Measurements from ENCODE around the gene AP1S3. TPM values are rescaled to one million over a fixed set of nuclear protein-coding genes. Genes with fewer than 3 reads are reported as not detected.

Gene AP1S3
- total and polyA plus RNA-seq, 2 of the 4 experiments (the other 2 are of a cell fraction): 2.5 to 4.1 TPM

DNA sequence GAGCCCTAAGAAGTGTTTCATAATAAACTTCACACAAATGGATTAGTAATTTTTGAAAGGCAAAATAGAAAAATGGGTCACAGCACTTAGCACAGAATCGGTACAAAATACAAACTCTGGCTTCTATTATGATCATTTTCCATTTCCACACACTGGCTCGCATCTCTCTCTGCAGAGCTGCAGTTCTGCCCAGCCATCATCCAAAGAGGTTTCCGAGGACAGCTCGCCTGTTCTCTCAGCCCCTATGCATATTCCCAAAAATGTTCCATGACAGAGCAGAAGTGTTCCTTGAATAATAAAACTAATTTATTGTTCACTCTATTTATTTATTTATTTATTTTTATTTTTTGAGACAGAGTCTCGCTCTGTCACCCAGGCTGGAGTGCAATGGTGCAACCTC lies 115.6 kb downstream of the AP1S3 start:
- Histone ChIP-seq H3K18ac (ENCODE audit: low read depth, low read length) (no peak overlapping the region), H2BK120ac (ENCODE audit: low read depth, low read length) (no peak overlapping the region), H3K4me2 (ENCODE audit: low read depth, low read length) (no peak overlapping the region), H2AK9ac (replicated peaks; ENCODE audit: low read depth, low read length, poor library complexity) (no peak overlapping the region), H2AFZ (replicated peaks; ENCODE audit: low read length, poor library complexity) (no peak overlapping the region), H3K4me1 (ENCODE audit: control insufficient read depth, insufficient read depth, low read length) (peaks cover 14% of the 10 kb centered on the region), H3K4ac (ENCODE audit: low read depth, low read length) (no peak overlapping the region), H3K9me3 (ENCODE audit: control insufficient read depth, insufficient read depth, low read length) (peaks cover 7% of the 10 kb centered on the region), H3K27ac (ENCODE audit: insufficient read depth, low read length) (no peak overlapping the region), H4K5ac (ENCODE audit: low read depth, low read length) (no peak overlapping the region), H3K36me3 (ENCODE audit: control insufficient read depth, insufficient read depth, low read length) (no peaks in the 10 kb centered on the region), H3K23ac (ENCODE audit: low read depth, low read length) (no peak overlapping the region), H3K56ac (ENCODE audit: extremely low read depth, insufficient read depth, low read length) (no peak overlapping the region), H2BK15ac (ENCODE audit: low read depth, low read length) (no peak overlapping the region), H3K27me3 (ENCODE audit: control insufficient read depth, insufficient read depth, low read length) (no peaks in the 10 kb centered on the region), H3K79me1 (ENCODE audit: low read depth in 1 of 2, low read length in 2 of 2) (no peaks in the 10 kb centered on the region), H2AK5ac (ENCODE audit: low read depth, low read length) (no peak overlapping the region), H4K20me1 (ENCODE audit: insufficient read depth, low read length) (no peaks in the 10 kb centered on the region), H2BK20ac (ENCODE audit: low read depth, low read length) (no peak overlapping the region), H4K8ac (ENCODE audit: low read depth in 2 of 2, low read length in 2 of 2) (no peak overlapping the region), H3K4me3 (ENCODE audit: insufficient read depth, low read depth, low read length) (no peak overlapping the region), H4K91ac (ENCODE audit: insufficient read depth, low read depth, low read length) (no peak overlapping the region), H3K9me1 (ENCODE audit: insufficient read depth, low read length) (peaks cover 9% of the 10 kb centered on the region), H3K9ac (ENCODE audit: low read depth, low read length) (no peak overlapping the region), H3K14ac (replicated peaks; ENCODE audit: low read depth, low read length) (no peak overlapping the region), H2BK5ac (ENCODE audit: low read depth, low read length, poor library complexity, severe bottlenecking) (no peak overlapping the region)
- no TSS peak for BruUV-seq (replicated peaks)
- in situ Hi-C loops (cut with MboI; ENCODE audit: low sequenced_read_pairs) (no loop called here), intact Hi-C loops (cut with micrococcal nuclease) (no loop called here), dilution Hi-C loops (cut with HindIII; ENCODE audit: low sequenced_read_pairs, unreplicated experiment) (no loop called here)
- ChIA-PET CTCF (interaction anchor here (0.6 kb wide), 1 partner anchor 9 kb away, joined by 4 read pairs; no protein-coding TSS in a partner anchor), POLR2A (ENCODE audit: unreplicated experiment) (no interaction called here)
- WGBS, 2 experiments (ENCODE audit: extremely low coverage in 2 of 2, insufficient read length in 1 of 2): no CpG with 5 or more reads among the region's 5 CpGs
- DNase-seq (no peak), ATAC-seq (ENCODE audit: low read depth) (no peak)
- TF ChIP-seq MXI1 (IDR thresholded peaks at IDR 0.05; ENCODE audit: borderline replicate concordance, low read depth, low read length) (no peak), RFX5 (IDR thresholded peaks at IDR 0.05; ENCODE audit: low read depth, low read length) (no peak), POLR2A (IDR thresholded peaks at IDR 0.05; ENCODE audit: low read depth, low read length) (no peak), CEBPB (IDR thresholded peaks at IDR 0.05; ENCODE audit: low read depth, low read length) (no peak), RAD21 (IDR thresholded peaks at IDR 0.05; ENCODE audit: low read length) (no peak), BHLHE40 (IDR thresholded peaks at IDR 0.05; ENCODE audit: low read depth, low read length) (no peak), NFE2L2 (IDR thresholded peaks at IDR 0.05; ENCODE audit: low read depth, low read length) (no peak), RCOR1 (IDR thresholded peaks at IDR 0.05; ENCODE audit: insufficient replicate concordance, low read length) (no peak), CHD1 (IDR thresholded peaks at IDR 0.05; ENCODE audit: low read depth, low read length) (no peak), MAZ (IDR thresholded peaks at IDR 0.05; ENCODE audit: borderline replicate concordance, low read depth, low read length) (no peak), MAFK (IDR thresholded peaks at IDR 0.05; ENCODE audit: low read depth, low read length) (no peak), FOS (IDR thresholded peaks at IDR 0.05; ENCODE audit: low read depth, low read length) (no peak), SMC3 (IDR thresholded peaks at IDR 0.05; ENCODE audit: low read depth, low read length) (no peak)
- TF ChIP-seq, protein P1, sequence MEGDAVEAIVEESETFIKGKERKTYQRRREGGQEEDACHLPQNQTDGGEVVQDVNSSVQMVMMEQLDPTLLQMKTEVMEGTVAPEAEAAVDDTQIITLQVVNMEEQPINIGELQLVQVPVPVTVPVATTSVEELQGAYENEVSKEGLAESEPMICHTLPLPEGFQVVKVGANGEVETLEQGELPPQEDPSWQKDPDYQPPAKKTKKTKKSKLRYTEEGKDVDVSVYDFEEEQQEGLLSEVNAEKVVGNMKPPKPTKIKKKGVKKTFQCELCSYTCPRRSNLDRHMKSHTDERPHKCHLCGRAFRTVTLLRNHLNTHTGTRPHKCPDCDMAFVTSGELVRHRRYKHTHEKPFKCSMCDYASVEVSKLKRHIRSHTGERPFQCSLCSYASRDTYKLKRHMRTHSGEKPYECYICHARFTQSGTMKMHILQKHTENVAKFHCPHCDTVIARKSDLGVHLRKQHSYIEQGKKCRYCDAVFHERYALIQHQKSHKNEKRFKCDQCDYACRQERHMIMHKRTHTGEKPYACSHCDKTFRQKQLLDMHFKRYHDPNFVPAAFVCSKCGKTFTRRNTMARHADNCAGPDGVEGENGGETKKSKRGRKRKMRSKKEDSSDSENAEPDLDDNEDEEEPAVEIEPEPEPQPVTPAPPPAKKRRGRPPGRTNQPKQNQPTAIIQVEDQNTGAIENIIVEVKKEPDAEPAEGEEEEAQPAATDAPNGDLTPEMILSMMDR (conservative IDR thresholded peaks at IDR 0.05; ENCODE audit: low read depth, low read length): no peak
- TF ChIP-seq, protein P2, sequence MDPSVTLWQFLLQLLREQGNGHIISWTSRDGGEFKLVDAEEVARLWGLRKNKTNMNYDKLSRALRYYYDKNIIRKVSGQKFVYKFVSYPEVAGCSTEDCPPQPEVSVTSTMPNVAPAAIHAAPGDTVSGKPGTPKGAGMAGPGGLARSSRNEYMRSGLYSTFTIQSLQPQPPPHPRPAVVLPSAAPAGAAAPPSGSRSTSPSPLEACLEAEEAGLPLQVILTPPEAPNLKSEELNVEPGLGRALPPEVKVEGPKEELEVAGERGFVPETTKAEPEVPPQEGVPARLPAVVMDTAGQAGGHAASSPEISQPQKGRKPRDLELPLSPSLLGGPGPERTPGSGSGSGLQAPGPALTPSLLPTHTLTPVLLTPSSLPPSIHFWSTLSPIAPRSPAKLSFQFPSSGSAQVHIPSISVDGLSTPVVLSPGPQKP (IDR thresholded peaks at IDR 0.05; ENCODE audit: borderline replicate concordance, low read depth, low read length): no peak
- TF ChIP-seq, protein P3, sequence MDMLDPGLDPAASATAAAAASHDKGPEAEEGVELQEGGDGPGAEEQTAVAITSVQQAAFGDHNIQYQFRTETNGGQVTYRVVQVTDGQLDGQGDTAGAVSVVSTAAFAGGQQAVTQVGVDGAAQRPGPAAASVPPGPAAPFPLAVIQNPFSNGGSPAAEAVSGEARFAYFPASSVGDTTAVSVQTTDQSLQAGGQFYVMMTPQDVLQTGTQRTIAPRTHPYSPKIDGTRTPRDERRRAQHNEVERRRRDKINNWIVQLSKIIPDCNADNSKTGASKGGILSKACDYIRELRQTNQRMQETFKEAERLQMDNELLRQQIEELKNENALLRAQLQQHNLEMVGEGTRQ (IDR thresholded peaks at IDR 0.05; ENCODE audit: low read depth, low read length): no peak

Measured in IMR-90 (cell line).